ENCODE results near the gene GLP1R. TPM values are rescaled to one million over a fixed set of nuclear protein-coding genes. Genes with fewer than 3 reads are reported as not detected.

The GLP1R gene
- 1.0 TPM for polyA plus RNA-seq (2013, experiment 1 of 2)
- polyA plus RNA-seq (2013, experiment 2 of 2) = 0.35 TPM

DNA sequence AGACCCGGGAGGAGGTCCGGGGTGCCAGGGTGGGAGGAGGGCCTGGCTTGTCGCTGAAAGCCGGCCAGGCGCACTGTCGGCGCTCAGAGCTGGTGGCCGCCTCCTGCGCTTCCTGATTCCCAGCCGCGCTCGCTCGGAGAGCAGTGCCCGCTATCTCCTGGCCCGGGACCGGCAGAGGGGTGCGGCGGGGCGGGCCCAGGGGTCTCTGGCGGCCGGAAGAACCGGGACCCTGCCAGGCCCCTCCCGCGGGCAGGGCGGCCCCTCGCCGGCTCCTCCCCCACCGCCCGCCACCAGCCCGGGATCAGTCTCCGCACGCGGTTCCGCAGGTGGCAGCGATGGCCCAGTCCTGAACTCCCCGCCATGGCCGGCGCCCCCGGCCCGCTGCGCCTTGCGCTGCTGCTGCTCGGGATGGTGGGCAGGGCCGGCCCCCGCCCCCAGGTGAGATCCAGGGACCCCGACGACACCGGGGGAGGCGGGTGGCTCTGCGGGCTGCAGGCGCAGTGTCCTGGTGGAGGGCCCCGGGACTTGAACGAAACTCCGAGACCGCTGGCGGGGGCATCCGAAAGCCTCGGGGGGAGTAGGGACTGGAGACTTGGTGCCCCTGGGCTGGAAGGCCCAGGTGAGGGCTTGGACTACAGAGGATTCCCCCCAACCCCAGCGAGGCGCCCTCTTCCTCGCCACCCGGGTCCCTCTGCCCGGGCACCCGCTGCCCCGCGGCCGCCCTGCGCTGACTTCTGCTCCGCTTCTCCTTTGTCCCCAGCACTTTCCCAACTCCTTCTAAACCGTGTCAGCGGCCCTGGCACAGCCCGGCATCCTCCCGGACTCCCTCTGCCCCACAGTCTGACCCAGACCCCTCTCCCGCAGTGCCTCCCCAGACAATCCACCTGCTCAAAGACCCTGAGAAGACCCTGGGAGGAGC lies at the start of gene GLP1R:
Gene GLP1R (plus strand): TSS at position 301 of the 919 bp plus-strand sequence. CDS start 60 bp downstream, at position 361.
- Histone ChIP-seq H3K4me1 (ENCODE audit: control insufficient read depth, insufficient read depth, low read length, poor library complexity, severe bottlenecking) (peaks cover 14% of the 10 kb centered on the region), H3K4me3 (ENCODE audit: extremely low read depth, insufficient read depth, low read length, poor library complexity, severe bottlenecking) (peak within 1 kb of the TSS; percentile 35), H3K36me3 (ENCODE audit: control insufficient read depth, insufficient read depth, low read length) (no peaks in the 10 kb centered on the region), H3K9me3 (ENCODE audit: control insufficient read depth, low read length) (no peaks in the 10 kb centered on the region), H3K27ac (ENCODE audit: low read depth, low read length, severe bottlenecking) (no peak within 1 kb of the TSS)
- WGBS, 2 experiments (ENCODE audit: insufficient coverage in 2 of 2) = 2 to 3% methylated on average over 41 to 67 of the region's 74 CpGs

DNA sequence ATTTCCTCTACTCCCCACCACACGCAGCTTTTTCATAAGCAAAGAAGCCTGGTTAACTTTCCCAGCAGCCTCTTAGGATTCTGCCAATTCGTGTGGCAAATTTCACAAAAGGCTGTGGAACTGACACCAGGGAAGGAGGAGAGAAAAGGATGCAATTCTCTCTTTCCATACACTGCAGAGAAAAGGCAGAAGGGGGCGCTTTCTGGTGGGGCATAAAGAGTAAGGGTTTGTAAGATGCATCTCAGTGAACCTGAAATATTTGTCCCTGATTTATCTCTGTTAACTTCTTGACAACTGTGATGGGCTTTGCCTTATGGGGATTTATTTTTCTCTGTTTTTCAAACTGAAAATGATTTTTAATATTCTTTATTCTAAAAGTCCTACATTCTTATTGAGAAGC lies 45.5 kb upstream of the GLP1R start:
- H3K9me3 ChIP-seq (ENCODE audit: control insufficient read depth, low read length) = no peaks in the 10 kb centered on the region

DNA sequence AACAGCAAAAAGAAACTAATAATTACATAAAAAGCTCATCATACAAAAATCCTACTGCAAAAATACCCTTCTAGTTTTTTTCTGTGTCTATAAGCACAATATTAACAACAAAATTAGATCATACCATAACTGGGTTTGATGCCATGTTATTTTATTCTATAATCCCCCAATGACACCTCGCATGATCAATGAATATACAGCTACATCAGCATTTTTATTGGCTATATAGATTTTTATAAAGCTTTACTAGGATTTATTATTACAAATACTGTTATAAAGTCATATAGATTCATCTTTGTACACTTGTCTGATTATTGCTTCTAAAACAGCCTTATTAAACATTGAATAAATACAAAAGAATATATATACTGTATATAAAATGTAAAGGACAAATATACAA lies 45.1 kb upstream of the GLP1R start:
- no peak overlapping the region for H3K4me3 ChIP-seq (ENCODE audit: extremely low read depth, insufficient read depth, low read length, poor library complexity, severe bottlenecking)
- no peaks in the 10 kb centered on the region for H3K9me3 ChIP-seq (ENCODE audit: control insufficient read depth, low read length)
- H3K4me1 ChIP-seq (ENCODE audit: control insufficient read depth, insufficient read depth, low read length, poor library complexity, severe bottlenecking) = no peaks in the 10 kb centered on the region
- no CpG with 5 or more reads among the region's 1 CpG for WGBS, 2 experiments (ENCODE audit: insufficient coverage in 2 of 2)
- no peak overlapping the region for H3K27ac ChIP-seq (ENCODE audit: low read depth, low read length, severe bottlenecking)
- H3K36me3 ChIP-seq (ENCODE audit: control insufficient read depth, insufficient read depth, low read length) = no peaks in the 10 kb centered on the region

More for the DNA sequence above, 45.5 kb upstream of the GLP1R start:
- 0% methylated on average over 1 of the region's 3 CpGs; no CpG with 5 or more reads in 1 of the 2 experiments for WGBS, 2 experiments (ENCODE audit: insufficient coverage in 2 of 2)
- H3K4me1 ChIP-seq (ENCODE audit: control insufficient read depth, insufficient read depth, low read length, poor library complexity, severe bottlenecking) = no peaks in the 10 kb centered on the region
- H3K36me3 ChIP-seq (ENCODE audit: control insufficient read depth, insufficient read depth, low read length) = no peaks in the 10 kb centered on the region
- no peak overlapping the region for H3K27ac ChIP-seq (ENCODE audit: low read depth, low read length, severe bottlenecking)
- no peak overlapping the region for H3K4me3 ChIP-seq (ENCODE audit: extremely low read depth, insufficient read depth, low read length, poor library complexity, severe bottlenecking)

DNA sequence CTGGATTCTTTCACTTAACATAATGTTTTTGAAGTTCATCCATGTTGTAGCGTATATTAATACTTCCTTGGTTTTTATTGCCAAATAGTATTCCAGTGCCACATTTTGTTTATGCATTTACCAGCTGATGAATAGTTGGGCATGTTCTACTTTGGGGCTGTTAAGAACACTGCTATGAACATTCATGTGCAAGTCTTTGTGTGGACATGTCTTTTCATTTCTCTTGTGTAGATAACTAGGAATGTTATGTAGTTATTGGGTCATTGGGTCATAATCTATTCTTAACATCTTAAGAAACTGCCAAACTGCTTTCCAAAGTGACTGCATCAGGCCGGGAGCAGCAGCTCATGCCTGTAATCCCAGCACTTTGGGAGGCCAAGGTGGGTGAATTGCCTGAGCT lies 43.8 kb upstream of the GLP1R start:
- no peak overlapping the region for H3K4me3 ChIP-seq (ENCODE audit: extremely low read depth, insufficient read depth, low read length, poor library complexity, severe bottlenecking)
- WGBS, 2 experiments (ENCODE audit: insufficient coverage in 2 of 2) = 86% methylated on average over 1 of the region's 2 CpGs; no CpG with 5 or more reads in 1 of the 2 experiments
- H3K27ac ChIP-seq (ENCODE audit: low read depth, low read length, severe bottlenecking) = no peak overlapping the region
- H3K36me3 ChIP-seq (ENCODE audit: control insufficient read depth, insufficient read depth, low read length) = no peaks in the 10 kb centered on the region
- H3K4me1 ChIP-seq (ENCODE audit: control insufficient read depth, insufficient read depth, low read length, poor library complexity, severe bottlenecking) = no peaks in the 10 kb centered on the region
- no peaks in the 10 kb centered on the region for H3K9me3 ChIP-seq (ENCODE audit: control insufficient read depth, low read length)

DNA sequence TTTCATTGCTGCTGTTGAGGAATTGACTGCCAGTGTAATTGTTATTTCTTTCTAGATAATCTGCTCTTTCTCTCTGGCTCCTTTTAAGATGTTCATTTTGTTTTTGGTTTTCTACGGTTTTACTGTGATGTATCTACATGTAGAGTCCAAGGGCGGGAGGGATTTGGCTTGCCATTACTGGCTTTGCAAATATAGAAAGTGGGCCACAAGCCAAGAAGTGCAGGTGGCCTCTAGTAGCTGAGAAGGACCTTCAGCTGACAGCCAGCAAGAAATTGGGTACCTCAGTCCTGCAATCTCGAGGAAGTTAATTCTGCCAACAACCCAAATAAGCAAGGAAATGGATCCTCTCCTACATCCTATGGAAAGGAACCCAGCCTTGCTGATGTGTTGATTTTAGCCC lies 42.8 kb upstream of the GLP1R start:
- 89% methylated on average over 2 of the region's 3 CpGs; no CpG with 5 or more reads in 1 of the 2 experiments for WGBS, 2 experiments (ENCODE audit: insufficient coverage in 2 of 2)
- no peaks in the 10 kb centered on the region for H3K9me3 ChIP-seq (ENCODE audit: control insufficient read depth, low read length)
- no peak overlapping the region for H3K27ac ChIP-seq (ENCODE audit: low read depth, low read length, severe bottlenecking)
- no peaks in the 10 kb centered on the region for H3K4me1 ChIP-seq (ENCODE audit: control insufficient read depth, insufficient read depth, low read length, poor library complexity, severe bottlenecking)
- H3K4me3 ChIP-seq (ENCODE audit: extremely low read depth, insufficient read depth, low read length, poor library complexity, severe bottlenecking) = no peak overlapping the region
- no peaks in the 10 kb centered on the region for H3K36me3 ChIP-seq (ENCODE audit: control insufficient read depth, insufficient read depth, low read length)

DNA sequence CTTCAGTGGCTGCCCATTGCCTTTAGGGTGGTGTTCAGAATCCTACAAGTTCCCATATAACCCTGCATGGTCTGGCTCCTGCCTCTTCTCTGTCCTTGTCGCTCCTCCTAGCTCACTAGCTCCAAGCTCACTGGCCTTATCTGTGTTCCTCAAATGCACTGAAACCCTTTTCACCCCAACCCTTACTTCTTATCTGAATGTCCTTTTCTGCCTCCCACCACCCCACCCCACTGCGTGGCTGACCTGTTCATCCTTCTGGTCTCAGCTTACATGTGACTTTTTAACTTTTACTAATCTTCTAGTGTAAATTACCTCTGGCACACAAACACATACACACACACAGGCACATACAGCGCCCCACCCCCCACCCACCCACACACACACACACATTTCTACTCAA lies 41.0 kb upstream of the GLP1R start:
- no peak overlapping the region for H3K4me3 ChIP-seq (ENCODE audit: extremely low read depth, insufficient read depth, low read length, poor library complexity, severe bottlenecking)
- no peaks in the 10 kb centered on the region for H3K36me3 ChIP-seq (ENCODE audit: control insufficient read depth, insufficient read depth, low read length)
- H3K4me1 ChIP-seq (ENCODE audit: control insufficient read depth, insufficient read depth, low read length, poor library complexity, severe bottlenecking) = no peaks in the 10 kb centered on the region
- 81 to 86% methylated on average over 2 of the region's 3 CpGs for WGBS, 2 experiments (ENCODE audit: insufficient coverage in 2 of 2)
- H3K27ac ChIP-seq (ENCODE audit: low read depth, low read length, severe bottlenecking) = no peak overlapping the region
- H3K9me3 ChIP-seq (ENCODE audit: control insufficient read depth, low read length) = no peaks in the 10 kb centered on the region

DNA sequence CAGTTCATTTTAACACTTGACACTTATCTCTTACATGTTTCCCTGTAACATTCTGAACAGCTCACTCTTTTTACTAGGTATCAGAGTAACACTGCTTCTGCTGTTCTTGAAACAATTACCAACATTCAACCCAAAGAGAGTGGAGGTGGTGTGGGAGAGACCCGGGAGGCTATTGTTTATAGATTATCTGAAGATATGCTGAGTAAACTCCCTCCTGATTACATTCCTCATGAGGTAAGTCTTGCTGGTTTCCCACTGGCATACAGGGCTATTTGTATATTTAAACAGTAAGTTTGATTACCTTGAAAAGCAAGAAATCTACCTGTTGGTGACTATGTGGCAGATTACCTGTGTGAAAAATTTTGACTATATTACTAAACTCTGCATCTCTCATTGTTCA lies 39.8 kb upstream of the GLP1R start:
- H3K4me3 ChIP-seq (ENCODE audit: extremely low read depth, insufficient read depth, low read length, poor library complexity, severe bottlenecking) = no peak overlapping the region
- no peaks in the 10 kb centered on the region for H3K9me3 ChIP-seq (ENCODE audit: control insufficient read depth, low read length)
- no peaks in the 10 kb centered on the region for H3K36me3 ChIP-seq (ENCODE audit: control insufficient read depth, insufficient read depth, low read length)
- H3K27ac ChIP-seq (ENCODE audit: low read depth, low read length, severe bottlenecking) = no peak overlapping the region
- no peaks in the 10 kb centered on the region for H3K4me1 ChIP-seq (ENCODE audit: control insufficient read depth, insufficient read depth, low read length, poor library complexity, severe bottlenecking)
- no CpG with 5 or more reads among the region's 1 CpG for WGBS, 2 experiments (ENCODE audit: insufficient coverage in 2 of 2)

DNA sequence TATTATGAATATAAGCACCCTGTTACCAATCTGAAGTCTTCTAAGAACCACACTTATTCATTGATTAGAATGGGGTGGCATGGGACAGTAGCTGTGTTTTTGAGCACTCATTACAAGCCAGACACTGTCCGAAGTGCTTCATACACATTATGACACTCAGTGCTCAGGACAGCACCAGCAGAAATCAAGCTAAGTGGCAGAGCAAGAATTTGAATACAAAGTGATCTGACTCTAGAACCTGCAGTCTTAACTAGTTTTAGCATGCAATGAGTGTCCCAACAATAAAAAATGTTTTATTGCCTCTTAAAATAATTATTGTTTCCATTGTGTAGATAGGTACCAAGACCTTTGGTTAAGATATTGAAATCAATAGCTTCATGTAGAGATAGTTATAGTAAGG lies 39.1 kb upstream of the GLP1R start:
- H3K4me3 ChIP-seq (ENCODE audit: extremely low read depth, insufficient read depth, low read length, poor library complexity, severe bottlenecking) = no peak overlapping the region
- WGBS, 2 experiments (ENCODE audit: insufficient coverage in 2 of 2) = no CpG with 5 or more reads among the region's 1 CpG
- no peaks in the 10 kb centered on the region for H3K4me1 ChIP-seq (ENCODE audit: control insufficient read depth, insufficient read depth, low read length, poor library complexity, severe bottlenecking)
- no peaks in the 10 kb centered on the region for H3K36me3 ChIP-seq (ENCODE audit: control insufficient read depth, insufficient read depth, low read length)
- H3K9me3 ChIP-seq (ENCODE audit: control insufficient read depth, low read length) = no peaks in the 10 kb centered on the region
- no peak overlapping the region for H3K27ac ChIP-seq (ENCODE audit: low read depth, low read length, severe bottlenecking)

DNA sequence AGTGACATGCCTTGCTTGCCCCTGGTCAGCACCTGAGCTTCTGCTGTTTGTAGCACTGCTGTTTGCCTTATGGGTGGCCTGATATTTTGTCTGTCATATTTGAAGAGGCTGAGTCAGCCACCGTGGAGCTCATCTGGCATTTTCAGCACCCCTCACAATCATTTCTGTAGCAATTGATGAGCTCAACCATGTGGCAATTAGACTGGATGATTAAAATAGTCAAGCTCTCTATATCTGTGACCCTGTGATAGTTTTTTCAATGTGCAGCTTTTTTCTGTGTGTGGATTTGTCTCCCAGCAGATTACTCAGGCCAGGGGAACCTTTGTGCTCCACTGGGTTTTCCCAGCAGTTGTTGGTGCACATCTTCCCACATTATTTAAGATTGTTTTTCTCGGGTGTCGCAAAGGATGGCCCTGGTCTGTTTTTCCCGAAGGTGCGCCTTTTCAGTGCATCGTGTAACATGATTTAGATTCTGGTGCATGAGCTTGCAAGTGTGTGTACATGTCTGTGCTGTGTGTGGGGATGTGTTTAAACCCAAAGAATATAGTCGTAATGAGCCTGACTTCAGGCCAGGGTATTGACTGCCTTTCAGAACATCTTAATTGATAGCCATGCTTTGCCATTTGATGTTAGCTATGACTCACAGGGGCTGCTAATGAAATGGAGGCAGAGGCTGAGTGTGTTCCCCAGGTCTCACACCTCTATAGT lies 31.6 kb upstream of the GLP1R start:
- 96 to 97% methylated on average over 4 to 5 of the region's 7 CpGs for WGBS, 2 experiments (ENCODE audit: insufficient coverage in 2 of 2)
- Histone ChIP-seq H3K36me3 (ENCODE audit: control insufficient read depth, insufficient read depth, low read length) (no peaks in the 10 kb centered on the region), H3K4me3 (ENCODE audit: extremely low read depth, insufficient read depth, low read length, poor library complexity, severe bottlenecking) (no peak overlapping the region), H3K9me3 (ENCODE audit: control insufficient read depth, low read length) (no peaks in the 10 kb centered on the region), H3K4me1 (ENCODE audit: control insufficient read depth, insufficient read depth, low read length, poor library complexity, severe bottlenecking) (no peaks in the 10 kb centered on the region), H3K27ac (ENCODE audit: low read depth, low read length, severe bottlenecking) (no peak overlapping the region)

DNA sequence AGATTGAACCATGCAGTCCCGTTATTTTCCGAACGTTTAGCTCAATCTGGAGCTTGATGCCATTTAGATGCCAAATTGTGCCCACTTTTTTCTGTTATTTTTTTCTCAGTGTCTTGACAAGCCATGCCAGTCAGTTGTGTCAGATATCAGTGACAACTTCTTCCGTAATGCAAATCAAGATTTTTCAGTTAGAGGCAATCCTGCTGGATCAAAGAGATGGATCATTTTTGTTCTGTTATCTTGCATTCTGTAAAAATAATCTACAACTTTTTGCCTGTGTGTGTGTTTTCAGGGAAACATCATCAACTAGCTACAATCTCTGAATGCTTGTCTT lies 31.1 kb upstream of the GLP1R start:
- no peaks in the 10 kb centered on the region for H3K4me1 ChIP-seq (ENCODE audit: control insufficient read depth, insufficient read depth, low read length, poor library complexity, severe bottlenecking)
- no peaks in the 10 kb centered on the region for H3K36me3 ChIP-seq (ENCODE audit: control insufficient read depth, insufficient read depth, low read length)
- H3K9me3 ChIP-seq (ENCODE audit: control insufficient read depth, low read length) = no peaks in the 10 kb centered on the region
- H3K4me3 ChIP-seq (ENCODE audit: extremely low read depth, insufficient read depth, low read length, poor library complexity, severe bottlenecking) = no peak overlapping the region
- 63 to 69% methylated on average over 3 to 4 of the region's 4 CpGs for WGBS, 2 experiments (ENCODE audit: insufficient coverage in 2 of 2)
- H3K27ac ChIP-seq (ENCODE audit: low read depth, low read length, severe bottlenecking) = no peak overlapping the region

DNA sequence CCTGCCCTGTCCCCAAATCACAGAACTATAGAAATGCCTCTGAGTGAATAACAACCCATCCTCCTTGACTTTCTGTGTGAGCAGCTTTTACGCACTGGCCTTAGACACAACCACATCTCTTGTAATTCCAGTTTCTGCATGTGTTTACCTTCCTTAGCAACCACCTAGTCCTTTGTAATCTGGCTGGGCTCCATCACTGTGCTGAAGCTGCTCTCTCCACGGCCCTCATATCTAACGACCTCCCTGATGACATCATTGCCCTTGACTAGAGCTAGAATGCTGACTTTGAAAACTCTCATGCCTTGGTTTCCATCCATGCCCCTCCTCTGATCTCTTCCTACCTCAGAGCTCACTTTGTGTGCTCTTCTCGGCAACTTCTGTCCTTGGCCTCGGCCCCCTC lies 30.5 kb upstream of the GLP1R start:
- 90 to 91% methylated on average over 5 of the region's 5 CpGs for WGBS, 2 experiments (ENCODE audit: insufficient coverage in 2 of 2)
- Histone ChIP-seq H3K36me3 (ENCODE audit: control insufficient read depth, insufficient read depth, low read length) (no peaks in the 10 kb centered on the region), H3K4me1 (ENCODE audit: control insufficient read depth, insufficient read depth, low read length, poor library complexity, severe bottlenecking) (no peaks in the 10 kb centered on the region), H3K9me3 (ENCODE audit: control insufficient read depth, low read length) (no peaks in the 10 kb centered on the region), H3K27ac (ENCODE audit: low read depth, low read length, severe bottlenecking) (no peak overlapping the region), H3K4me3 (ENCODE audit: extremely low read depth, insufficient read depth, low read length, poor library complexity, severe bottlenecking) (no peak overlapping the region)

All from mesodermal cell (in vitro differentiated cells).